ENCODE measurements around the gene TMCC2. TPM values are rescaled to one million over a fixed set of nuclear protein-coding genes. Genes with fewer than 3 reads are reported as not detected.
"Not testable (repeated sequence)": the region's sequence is repeated elsewhere in the genome, so short reads cannot be mapped to it uniquely, and the experiment has no call there.

Gene TMCC2
- total RNA-seq: 10 to 100 TPM in 1 of 2 experiments, 1 to 10 TPM in 1; 9.8 to 10.1 TPM

GRCh38 chr1:205227584-205228013, at the start of gene TMCC2:
Gene TMCC2, plus strand, starts transcription at chr1:205227946. Its CDS starts 619 bp downstream, at chr1:205228565.
- no peaks in the 10 kb centered on the region for H3K9me3 Mint-ChIP-seq
- H3K27me3 Mint-ChIP-seq: peaks cover 10% of the 10 kb centered on the region
- no peaks in the 10 kb centered on the region for H3K36me3 Mint-ChIP-seq
- peak; percentile 88 for DNase-seq
- CTCF ChIA-PET: interaction anchor here (0.7 to 9.8 kb wide), 14 partner anchors 12 to 484 kb away, joined by 3 to 338 read pairs (median 10); no protein-coding TSS in a partner anchor
- no peak within 1 kb of the TSS for H3K27ac Mint-ChIP-seq
- POLR2A ChIA-PET: interaction anchor here (0.6 to 2.7 kb wide), 5 partner anchors 10 to 105 kb away, joined by 3 to 11 read pairs (median 10); partner anchors contain the start of gene DSTYK
- peaks cover 34% of the 10 kb centered on the region for H3K4me1 Mint-ChIP-seq (ENCODE audit: low read depth)
- intact Hi-C loops (cut with micrococcal nuclease): loop anchor here (1.0 to 2.0 kb wide), 3 partner anchors 57 to 105 kb away; no protein-coding TSS in a partner anchor
- H3K4me3 Mint-ChIP-seq: peak within 1 kb of the TSS; percentile 84

GRCh38 chr1:205179842-205180241, 47.9 kb upstream of the TMCC2 start:
- Mint-ChIP-seq H3K27ac (no peak overlapping the region), H3K36me3 (peaks cover 16% of the 10 kb centered on the region), H3K4me3 (no peak overlapping the region), H3K4me1 (ENCODE audit: low read depth) (peaks cover 29% of the 10 kb centered on the region), H3K9me3 (no peaks in the 10 kb centered on the region), H3K27me3 (no peaks in the 10 kb centered on the region)
- ChIA-PET POLR2A (no interaction called here), CTCF (interaction anchor here (1.1 kb wide), 1 partner anchor 76 kb away, joined by 3 read pairs; no protein-coding TSS in a partner anchor)
- DNase-seq: no peak
- intact Hi-C loops (cut with micrococcal nuclease): no loop called here

- H3K27ac Mint-ChIP-seq; DNase-seq; H3K27me3 Mint-ChIP-seq; H3K9me3 Mint-ChIP-seq; intact Hi-C loops (cut with micrococcal nuclease); H3K4me3 Mint-ChIP-seq: not testable (repeated sequence)
- ChIA-PET CTCF (interaction anchor here (1.1 kb wide), 1 partner anchor 76 kb away, joined by 3 read pairs; no protein-coding TSS in a partner anchor), POLR2A (interaction anchor here (0.6 kb wide), 1 partner anchor 16 kb away, joined by 3 read pairs; no protein-coding TSS in a partner anchor)
- H3K4me1 Mint-ChIP-seq (ENCODE audit: low read depth): peaks cover 29% of the 10 kb centered on the region
- peaks cover 15% of the 10 kb centered on the region for H3K36me3 Mint-ChIP-seq
Measured at GRCh38 chr1:205180331-205180730, 47.4 kb upstream of the TMCC2 start.

GRCh38 chr1:205182930-205183329, 44.8 kb upstream of the TMCC2 start:
- Mint-ChIP-seq H3K4me1 (ENCODE audit: low read depth) (peaks cover 45% of the 10 kb centered on the region), H3K4me3 (no peak overlapping the region), H3K9me3 (no peaks in the 10 kb centered on the region), H3K36me3 (peaks cover 24% of the 10 kb centered on the region), H3K27me3 (no peaks in the 10 kb centered on the region), H3K27ac (no peak overlapping the region)
- no peak for DNase-seq
- intact Hi-C loops (cut with micrococcal nuclease): no loop called here
- ChIA-PET CTCF (no interaction called here), POLR2A (no interaction called here)

GRCh38 chr1:205183676-205184335, 43.9 kb upstream of the TMCC2 start:
- Mint-ChIP-seq H3K27ac (peak overlapping the region; percentile 49), H3K9me3 (no peaks in the 10 kb centered on the region), H3K4me3 (no peak overlapping the region), H3K4me1 (ENCODE audit: low read depth) (peaks cover 47% of the 10 kb centered on the region), H3K27me3 (no peaks in the 10 kb centered on the region), H3K36me3 (peaks cover 24% of the 10 kb centered on the region)
- CTCF ChIA-PET: no interaction called here
- intact Hi-C loops (cut with micrococcal nuclease): no loop called here
- POLR2A ChIA-PET: no interaction called here
- DNase-seq: no peak

- no peak for DNase-seq
- CTCF ChIA-PET: interaction anchor here (1.4 to 2.0 kb wide), 3 partner anchors 12 to 43 kb away, joined by 4 to 11 read pairs (median 5); no protein-coding TSS in a partner anchor
- no peaks in the 10 kb centered on the region for H3K9me3 Mint-ChIP-seq
- peak overlapping the region; percentile 38 for H3K27ac Mint-ChIP-seq
- no peak overlapping the region for H3K4me3 Mint-ChIP-seq
- intact Hi-C loops (cut with micrococcal nuclease): loop anchor here (1.0 to 2.0 kb wide), 2 partner anchors 13 to 19 kb away; no protein-coding TSS in a partner anchor
- peaks cover 20% of the 10 kb centered on the region for H3K36me3 Mint-ChIP-seq
- H3K4me1 Mint-ChIP-seq (ENCODE audit: low read depth): peaks cover 54% of the 10 kb centered on the region
- no peaks in the 10 kb centered on the region for H3K27me3 Mint-ChIP-seq
- POLR2A ChIA-PET: interaction anchor here (0.8 to 1.6 kb wide), 6 partner anchors 12 to 59 kb away, joined by 3 to 9 read pairs (median 3); no protein-coding TSS in a partner anchor
Measured at GRCh38 chr1:205186191-205186590, 41.6 kb upstream of the TMCC2 start.

GRCh38 chr1:205187420-205187819, 40.3 kb upstream of the TMCC2 start:
- no peak overlapping the region for H3K27ac Mint-ChIP-seq
- DNase-seq: no peak
- no peaks in the 10 kb centered on the region for H3K9me3 Mint-ChIP-seq
- POLR2A ChIA-PET: no interaction called here
- no peaks in the 10 kb centered on the region for H3K27me3 Mint-ChIP-seq
- peaks cover 20% of the 10 kb centered on the region for H3K36me3 Mint-ChIP-seq
- intact Hi-C loops (cut with micrococcal nuclease): loop anchor here (2.0 kb wide), 1 partner anchor 17 kb away; no protein-coding TSS in a partner anchor
- CTCF ChIA-PET: interaction anchor here (1.0 to 1.7 kb wide), 2 partner anchors 12 to 70 kb away, joined by 3 to 4 read pairs; no protein-coding TSS in a partner anchor
- H3K4me1 Mint-ChIP-seq (ENCODE audit: low read depth): peaks cover 59% of the 10 kb centered on the region
- H3K4me3 Mint-ChIP-seq: no peak overlapping the region

GRCh38 chr1:205188098-205188497, 39.6 kb upstream of the TMCC2 start:
- no peak overlapping the region for H3K4me3 Mint-ChIP-seq
- peaks cover 63% of the 10 kb centered on the region for H3K4me1 Mint-ChIP-seq (ENCODE audit: low read depth)
- H3K9me3 Mint-ChIP-seq: no peaks in the 10 kb centered on the region
- CTCF ChIA-PET: interaction anchor here (1.0 to 1.7 kb wide), 3 partner anchors 11 to 69 kb away, joined by 3 to 5 read pairs (median 4); no protein-coding TSS in a partner anchor
- H3K36me3 Mint-ChIP-seq: peaks cover 16% of the 10 kb centered on the region
- no peak overlapping the region for H3K27ac Mint-ChIP-seq
- POLR2A ChIA-PET: no interaction called here
- no peak for DNase-seq
- no peaks in the 10 kb centered on the region for H3K27me3 Mint-ChIP-seq
- intact Hi-C loops (cut with micrococcal nuclease): no loop called here

GRCh38 chr1:205188596-205188995, 39.1 kb upstream of the TMCC2 start:
- POLR2A ChIA-PET: no interaction called here
- H3K27ac Mint-ChIP-seq: no peak overlapping the region

GRCh38 chr1:205189131-205189530, 38.6 kb upstream of the TMCC2 start:
- peaks cover 18% of the 10 kb centered on the region for H3K36me3 Mint-ChIP-seq
- intact Hi-C loops (cut with micrococcal nuclease): no loop called here
- H3K27me3 Mint-ChIP-seq: no peaks in the 10 kb centered on the region
- no peak overlapping the region for H3K4me3 Mint-ChIP-seq
- H3K9me3 Mint-ChIP-seq: peaks cover 2% of the 10 kb centered on the region
- H3K27ac Mint-ChIP-seq: no peak overlapping the region
- ChIA-PET POLR2A (no interaction called here), CTCF (interaction anchor here (0.6 to 1.7 kb wide), 4 partner anchors 9 to 128 kb away, joined by 3 to 5 read pairs (median 4); no protein-coding TSS in a partner anchor)
- DNase-seq: no peak
- peaks cover 61% of the 10 kb centered on the region for H3K4me1 Mint-ChIP-seq (ENCODE audit: low read depth)

More at GRCh38 chr1:205188596-205188995, 39.1 kb upstream of the TMCC2 start:
- no peaks in the 10 kb centered on the region for H3K27me3 Mint-ChIP-seq
- H3K4me1 Mint-ChIP-seq (ENCODE audit: low read depth): peaks cover 61% of the 10 kb centered on the region
- H3K4me3 Mint-ChIP-seq: no peak overlapping the region
- CTCF ChIA-PET: interaction anchor here (1.0 to 1.7 kb wide), 4 partner anchors 11 to 127 kb away, joined by 3 to 5 read pairs (median 4); no protein-coding TSS in a partner anchor
- H3K36me3 Mint-ChIP-seq: peaks cover 17% of the 10 kb centered on the region
- intact Hi-C loops (cut with micrococcal nuclease): no loop called here
- DNase-seq: no peak
- H3K9me3 Mint-ChIP-seq: no peaks in the 10 kb centered on the region

- no peaks in the 10 kb centered on the region for H3K27me3 Mint-ChIP-seq
- ChIA-PET POLR2A (interaction anchor here (0.8 kb wide), 1 partner anchor 18 kb away, joined by 3 read pairs; no protein-coding TSS in a partner anchor), CTCF (interaction anchor here (1.2 to 1.3 kb wide), 2 partner anchors 49 to 65 kb away, joined by 4 read pairs; no protein-coding TSS in a partner anchor)
- intact Hi-C loops (cut with micrococcal nuclease): no loop called here
- H3K36me3 Mint-ChIP-seq: peaks cover 18% of the 10 kb centered on the region
- peaks cover 53% of the 10 kb centered on the region for H3K4me1 Mint-ChIP-seq (ENCODE audit: low read depth)
- H3K27ac Mint-ChIP-seq: no peak overlapping the region
- no peak overlapping the region for H3K4me3 Mint-ChIP-seq
- no peak for DNase-seq
- peaks cover 3% of the 10 kb centered on the region for H3K9me3 Mint-ChIP-seq
Measured at GRCh38 chr1:205190845-205191577, 36.7 kb upstream of the TMCC2 start.

All from activated CD4-positive, alpha-beta memory T cell treated with anti-CD3 and anti-CD28 coated beads for 36 hours (primary cell).